ENCODE measurements around the gene RNLS.
A peak's percentile ranks its signal among the peaks of the same experiment; 100 is the strongest.

Gene RNLS

DNA sequence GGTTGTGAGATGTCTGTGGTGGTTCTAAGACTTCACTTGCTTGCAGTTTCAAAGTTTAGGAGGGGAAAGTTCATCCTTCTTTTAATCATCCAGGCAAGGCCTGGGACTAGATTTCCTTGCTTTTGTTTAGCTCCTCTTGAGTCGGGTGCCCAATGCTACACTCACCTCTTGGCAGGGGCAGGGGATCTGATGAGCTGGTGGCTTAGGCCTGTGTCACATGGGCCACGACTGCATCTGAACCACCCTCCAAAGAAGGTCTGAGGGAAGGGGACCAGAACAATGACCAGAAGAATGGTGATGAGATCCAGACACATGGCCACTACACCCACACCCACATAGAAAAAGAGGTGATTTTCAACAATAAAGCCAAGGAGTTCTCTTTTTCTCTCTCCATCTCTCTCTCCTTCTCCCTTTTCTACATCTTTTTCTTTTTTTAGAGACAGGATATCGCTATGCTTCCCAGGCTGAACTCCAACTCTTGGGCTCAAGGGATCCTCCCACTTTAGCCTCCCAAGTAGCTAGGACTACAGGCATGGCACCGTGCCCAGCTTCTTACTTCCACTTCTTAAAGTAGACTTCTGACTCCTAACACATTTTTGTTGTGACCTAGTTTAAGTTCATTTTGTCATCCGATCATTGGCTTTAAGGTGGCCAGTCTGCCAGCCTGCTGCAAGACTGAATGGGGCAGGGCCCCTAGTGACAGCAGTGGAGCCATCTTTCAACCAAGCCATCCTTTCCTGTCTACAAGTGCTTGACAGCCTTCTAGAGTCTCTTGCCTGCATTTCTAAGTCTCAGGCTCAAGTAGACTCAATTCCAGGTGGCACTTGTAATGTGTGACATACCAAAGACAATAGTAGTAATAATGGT lies 350.9 kb downstream of the RNLS start:
- peak; percentile 57 for DNase-seq (ENCODE audit: low read depth)

DNA sequence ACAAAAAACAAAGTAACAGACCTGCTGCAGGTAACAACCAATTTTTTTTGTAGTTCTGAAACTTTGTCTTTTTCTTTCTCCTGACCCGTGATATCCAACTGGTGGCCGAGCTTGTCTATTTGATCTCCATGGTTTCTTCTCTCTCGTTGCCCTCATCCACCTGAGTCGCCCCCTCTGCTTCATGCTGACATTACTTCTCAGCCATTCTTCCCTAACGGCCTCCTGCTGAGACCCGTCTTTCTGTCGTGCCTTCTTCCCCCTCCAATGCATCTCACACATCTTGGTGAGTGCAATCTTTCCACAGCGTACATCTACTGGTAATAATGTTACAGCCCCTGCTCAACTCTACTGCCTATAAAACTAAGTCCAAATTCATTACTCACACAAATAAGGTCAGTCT lies 352.9 kb downstream of the RNLS start:
- no peak for DNase-seq (ENCODE audit: low read depth)

DNA sequence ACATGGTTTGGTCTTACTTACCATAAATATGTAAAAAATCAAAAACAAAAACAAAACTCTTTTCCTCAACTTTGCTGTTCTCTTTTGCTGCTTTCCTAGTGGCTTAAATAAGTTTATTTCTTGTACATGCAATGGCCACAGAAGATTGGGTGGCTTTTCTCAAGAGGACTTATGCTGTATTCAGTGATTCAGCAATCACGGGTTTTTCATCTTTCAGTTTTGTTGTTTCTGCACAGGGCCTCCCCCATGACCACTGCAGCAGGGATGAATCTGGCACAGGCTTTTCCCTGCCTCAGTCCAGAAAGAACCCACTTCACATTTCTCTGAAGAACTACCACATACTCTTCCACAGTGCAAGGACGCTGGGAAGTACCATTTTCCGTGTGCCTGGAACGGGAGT lies 355.0 kb downstream of the RNLS start:
- DNase-seq (ENCODE audit: low read depth), result no peak

DNA sequence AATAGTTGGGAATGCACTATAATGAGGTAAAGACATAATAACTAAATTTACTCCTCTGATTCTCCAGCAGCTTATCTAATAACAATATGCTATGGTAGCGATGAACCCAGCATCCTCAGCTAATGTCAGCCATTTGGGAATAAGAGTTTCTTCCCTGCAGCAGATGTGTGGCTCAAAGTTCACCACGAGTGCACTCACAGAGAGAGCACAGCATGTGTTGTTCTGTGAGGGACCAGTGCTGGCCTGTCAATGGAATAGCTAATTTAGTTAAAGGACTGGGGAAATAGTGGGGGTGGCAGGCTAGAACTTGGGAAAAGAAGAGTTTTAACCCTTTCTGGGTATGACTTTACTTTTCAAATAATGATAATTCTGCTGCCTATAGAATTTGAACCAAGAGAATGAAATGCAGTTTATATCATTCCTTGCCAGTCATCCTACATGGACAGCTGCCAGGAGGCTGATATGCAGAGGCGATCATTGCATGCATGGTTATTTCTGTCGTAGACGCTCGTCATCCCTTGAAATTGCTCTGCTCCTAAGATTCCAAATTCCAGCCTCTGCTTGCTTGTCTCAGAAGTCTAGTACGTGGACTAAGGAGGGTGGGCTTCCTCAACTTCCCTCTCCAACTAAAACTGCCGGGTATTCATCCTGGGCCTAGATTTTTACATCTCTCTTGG lies 355.6 kb downstream of the RNLS start:
- DNase-seq (ENCODE audit: low read depth), result peak; percentile 81

DNA sequence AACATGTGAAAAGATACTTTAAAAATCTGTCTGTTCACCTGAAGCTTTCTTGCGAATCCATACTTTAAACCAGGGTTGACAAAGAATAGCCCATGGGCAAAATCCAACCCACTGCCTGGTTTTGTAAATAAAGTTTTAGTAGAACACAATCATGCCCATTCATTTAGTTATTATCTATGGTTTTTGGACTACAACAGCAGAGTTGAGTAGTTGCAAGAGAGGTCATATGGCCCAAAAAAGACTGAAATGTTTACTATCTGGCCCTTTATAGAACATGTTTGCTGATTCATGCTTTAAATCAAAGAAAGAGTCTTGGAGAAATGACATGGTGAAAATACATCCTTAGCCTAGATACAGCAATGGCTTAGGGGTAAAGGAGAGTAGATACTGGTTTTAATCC lies 356.2 kb downstream of the RNLS start:
- DNase-seq (ENCODE audit: low read depth), result no peak

DNA sequence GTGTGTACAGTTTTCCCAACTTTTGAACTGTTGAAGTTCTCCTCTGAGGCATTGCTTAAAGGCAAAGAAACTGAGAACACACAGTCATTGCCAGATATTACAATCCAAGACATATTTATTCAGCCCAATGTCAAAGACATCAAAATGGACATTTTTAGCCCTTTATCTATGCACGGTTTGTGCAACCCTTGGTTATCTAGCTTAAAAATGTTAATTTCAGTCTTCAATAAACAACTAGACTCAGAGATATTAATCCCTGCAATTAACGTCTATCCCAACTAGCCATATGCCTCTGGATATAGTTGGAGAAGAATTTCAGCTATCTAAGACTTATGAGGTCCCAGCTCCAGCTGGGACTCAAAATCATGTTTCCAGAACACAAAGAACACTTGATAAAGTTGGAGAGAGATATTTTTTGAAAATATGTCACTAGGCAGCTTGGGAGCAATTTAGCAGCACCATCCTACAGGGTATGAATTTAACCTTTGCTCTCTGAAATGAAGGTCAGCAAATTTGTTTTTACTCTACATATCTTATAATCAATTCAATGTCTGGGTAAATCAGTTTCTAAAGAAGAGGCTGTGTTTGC lies 357.0 kb downstream of the RNLS start:
- DNase-seq (ENCODE audit: low read depth), result no peak
